GM19193 (cell line): ENCODE measurements around the gene ASXL3.

Experiments
- POLR2A ChIP-seq: IDR thresholded peaks from 4 replicates; pipeline ENCODE4 v1.6.1; 2011; ENCODE audit not compliant: insufficient read depth, insufficient read length; ENCODE audit errors: extremely low read depth

ASXL3 gene

GRCh38 chr18:33669589-33669988 is 91.6 kb downstream of the ASXL3 start:
- TF ChIP-seq POLR2A: no peak

GRCh38 chr18:33670029-33670428 is 92.0 kb downstream of the ASXL3 start:
- no peak for TF ChIP-seq POLR2A

GRCh38 chr18:33673689-33674088 is 95.7 kb downstream of the ASXL3 start:
- no peak for TF ChIP-seq POLR2A

- no peak for TF ChIP-seq POLR2A
Observed at GRCh38 chr18:33676593-33676992, 98.6 kb downstream of the ASXL3 start.

- no peak for TF ChIP-seq POLR2A
Observed at GRCh38 chr18:33677891-33678290, 99.9 kb downstream of the ASXL3 start.

GRCh38 chr18:33682436-33682835 is 104.4 kb downstream of the ASXL3 start:
- TF ChIP-seq POLR2A: no peak

- TF ChIP-seq POLR2A: no peak
Observed at GRCh38 chr18:33694593-33694992, 116.6 kb downstream of the ASXL3 start.

- no peak for TF ChIP-seq POLR2A
Observed at GRCh38 chr18:33696332-33697162, 118.5 kb downstream of the ASXL3 start.

- TF ChIP-seq POLR2A: no peak
Observed at GRCh38 chr18:33697498-33697897, 119.5 kb downstream of the ASXL3 start.

- TF ChIP-seq POLR2A: no peak
Observed at GRCh38 chr18:33699372-33699771, 121.4 kb downstream of the ASXL3 start.

GRCh38 chr18:33700513-33700976 is 122.5 kb downstream of the ASXL3 start:
- no peak for TF ChIP-seq POLR2A

- TF ChIP-seq POLR2A: no peak
Observed at GRCh38 chr18:33702625-33703024, 124.6 kb downstream of the ASXL3 start.

- no peak for TF ChIP-seq POLR2A
Observed at GRCh38 chr18:33706391-33706790, 128.4 kb downstream of the ASXL3 start.

- TF ChIP-seq POLR2A: no peak
Observed at GRCh38 chr18:33708876-33709275, 130.9 kb downstream of the ASXL3 start.

GRCh38 chr18:33710269-33710668 is 132.2 kb downstream of the ASXL3 start:
- TF ChIP-seq POLR2A: no peak

- TF ChIP-seq POLR2A: no peak
Observed at GRCh38 chr18:33711514-33711913, 133.5 kb downstream of the ASXL3 start.
